Left lung (tissue), 10 donors: ENCODE results near the gene SCNN1B. TPM values are rescaled to one million over a fixed set of nuclear protein-coding genes. Genes with fewer than 3 reads are reported as not detected.

ENCODE experiments used
- ATAC-seq: fragments of 200-7000 bp; cut with Tn5 transposase; one replicate; pipeline ENCODE4 v1.9.1; 2020; ENCODE audit warnings: moderate library complexity
- DNase-seq, 4 donors: peaks; one replicate each; pipeline ENCODE4 v3.0.0-alpha.2; 2013 to 2020
- H3K27ac ChIP-seq, 2 donors: fragments of 200-600 bp; sonication (generic) in 1 of 2; one replicate each; pipeline versions ENCODE4 v1.5.0 to v1.8.0; 2020 to 2021
- H3K27me3 ChIP-seq, 2 donors: fragments of 200-600 bp; sonication (generic) in 1 of 2; one replicate each; pipeline versions ENCODE4 v1.5.0 to v1.8.0; 2020 to 2021
- H3K36me3 ChIP-seq, 2 donors: fragments of 200-600 bp; sonication (generic) in 1 of 2; one replicate each; pipeline versions ENCODE4 v1.5.0 to v1.8.0; 2020 to 2021
- H3K4me1 ChIP-seq, 2 donors: fragments of 200-600 bp; one replicate each; pipeline ENCODE4 v1.8.0; 2021
- H3K4me3 ChIP-seq, 2 donors: fragments of 200-600 bp; sonication (generic) in 1 of 2; one replicate each; pipeline versions ENCODE4 v1.5.0 to v1.8.0; 2020 to 2021; ENCODE audit warnings: mild to moderate bottlenecking in 1 of 2
- H3K9me3 ChIP-seq, 2 donors: fragments of 200-600 bp; sonication (generic) in 1 of 2; one replicate each; pipeline versions ENCODE4 v1.5.0 to v1.8.0; 2020 to 2021
- intact Hi-C, 2 donors: fragments of 100-400 bp; cut with DNase I; formaldehyde crosslinking; loops; one replicate each; pipeline versions ENCODE4 v1.11.2 to v1.14.2; 2022
- polyA plus RNA-seq, 6 donors: library from polyadenylated mRNA; unstranded; fragments of 120-200 nt; gene quantifications; one replicate each; pipeline ENCODE4 v1.2.1, GENCODE V29; 2013; ENCODE audit not compliant: insufficient read length in 6 of 6
- total RNA-seq, 2 donors: library from RNA; stranded (reverse); fragmentation: NEBNext Ultra II Directional; extraction: Animal tissue kit (Norgen Biotek cat#: 25700); gene quantifications; one replicate each; pipeline ENCODE4 v1.2.1, GENCODE V29; 2021
- TF ChIP-seq, protein P1 (sequence below), 2 donors: fragments of 200-600 bp; sonication (generic) in 1 of 2; IDR thresholded peaks; one replicate each; pipeline versions ENCODE4 v1.5.0 to v1.8.0; 2021; ENCODE audit warnings: antibody characterized with exemption in 2 of 2
- donor health status: DM: no; HTN: yes; CAD: no.
- donor health status: DM: no; HTN: no; CAD: no.

The SCNN1B gene
- total and polyA plus RNA-seq, 8 donors = 2.4 to 28.6 (median 3.4) TPM

DNA sequence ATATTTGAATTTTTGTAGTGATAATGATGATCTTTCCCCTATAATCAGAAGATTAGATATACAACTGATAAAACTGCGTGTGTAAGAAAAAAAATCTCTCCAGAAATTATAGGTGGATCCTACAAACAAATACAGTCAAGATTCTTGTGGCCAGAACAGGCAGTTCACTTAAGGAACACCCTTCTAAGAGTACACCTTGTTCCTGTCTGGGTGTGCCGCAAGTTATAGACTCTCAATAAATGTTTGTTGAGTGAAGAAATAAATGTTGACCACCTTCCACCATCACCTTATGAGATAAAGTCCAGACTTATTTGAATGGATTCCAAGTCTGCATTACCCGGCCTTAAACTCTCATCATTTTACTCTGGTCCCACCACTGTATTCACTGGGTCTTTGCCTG lies 45.7 kb upstream of the SCNN1B start:
- intact Hi-C loops = no loop called here
- Histone ChIP-seq H3K4me1 (no peaks in the 10 kb centered on the region), H3K27me3 (no peaks in the 10 kb centered on the region), H3K4me3 (no peak overlapping the region), H3K36me3 (no peaks in the 10 kb centered on the region), H3K27ac (no peak overlapping the region), H3K9me3 (no peaks in the 10 kb centered on the region)
- ATAC-seq (no peak), DNase-seq (no peak)
- TF ChIP-seq, protein P1, sequence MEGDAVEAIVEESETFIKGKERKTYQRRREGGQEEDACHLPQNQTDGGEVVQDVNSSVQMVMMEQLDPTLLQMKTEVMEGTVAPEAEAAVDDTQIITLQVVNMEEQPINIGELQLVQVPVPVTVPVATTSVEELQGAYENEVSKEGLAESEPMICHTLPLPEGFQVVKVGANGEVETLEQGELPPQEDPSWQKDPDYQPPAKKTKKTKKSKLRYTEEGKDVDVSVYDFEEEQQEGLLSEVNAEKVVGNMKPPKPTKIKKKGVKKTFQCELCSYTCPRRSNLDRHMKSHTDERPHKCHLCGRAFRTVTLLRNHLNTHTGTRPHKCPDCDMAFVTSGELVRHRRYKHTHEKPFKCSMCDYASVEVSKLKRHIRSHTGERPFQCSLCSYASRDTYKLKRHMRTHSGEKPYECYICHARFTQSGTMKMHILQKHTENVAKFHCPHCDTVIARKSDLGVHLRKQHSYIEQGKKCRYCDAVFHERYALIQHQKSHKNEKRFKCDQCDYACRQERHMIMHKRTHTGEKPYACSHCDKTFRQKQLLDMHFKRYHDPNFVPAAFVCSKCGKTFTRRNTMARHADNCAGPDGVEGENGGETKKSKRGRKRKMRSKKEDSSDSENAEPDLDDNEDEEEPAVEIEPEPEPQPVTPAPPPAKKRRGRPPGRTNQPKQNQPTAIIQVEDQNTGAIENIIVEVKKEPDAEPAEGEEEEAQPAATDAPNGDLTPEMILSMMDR (IDR thresholded peaks at IDR 0.05) = no peak

DNA sequence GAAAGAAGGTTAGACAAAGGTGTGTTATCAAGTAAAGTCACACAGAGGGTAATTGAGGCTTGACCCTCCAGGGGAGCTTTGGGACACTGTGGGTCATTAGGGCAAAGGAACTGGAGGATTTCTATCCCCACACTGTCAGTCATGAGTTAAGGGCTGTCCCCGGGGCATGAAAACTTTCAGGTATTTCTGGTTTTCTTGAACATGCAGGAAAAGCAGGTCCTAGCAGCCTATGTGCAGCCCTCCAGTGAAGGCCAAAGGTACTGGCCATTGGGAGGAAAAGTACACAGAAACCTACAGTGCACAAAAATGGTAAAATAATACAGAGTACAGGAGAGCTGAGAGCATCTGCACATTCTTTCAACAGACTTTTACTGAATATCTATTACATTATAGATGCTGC lies 44.4 kb upstream of the SCNN1B start:
- H3K9me3 ChIP-seq = no peaks in the 10 kb centered on the region
- TF ChIP-seq, protein P1 (IDR thresholded peaks at IDR 0.05) = no peak
- H3K27me3 ChIP-seq = no peaks in the 10 kb centered on the region
- no peaks in the 10 kb centered on the region for H3K4me1 ChIP-seq
- intact Hi-C loops = no loop called here
- ATAC-seq (no peak), DNase-seq (peak in 1 of 4 donors; percentile 52)
- no peak overlapping the region for H3K4me3 ChIP-seq
- no peak overlapping the region for H3K27ac ChIP-seq
- no peaks in the 10 kb centered on the region for H3K36me3 ChIP-seq

DNA sequence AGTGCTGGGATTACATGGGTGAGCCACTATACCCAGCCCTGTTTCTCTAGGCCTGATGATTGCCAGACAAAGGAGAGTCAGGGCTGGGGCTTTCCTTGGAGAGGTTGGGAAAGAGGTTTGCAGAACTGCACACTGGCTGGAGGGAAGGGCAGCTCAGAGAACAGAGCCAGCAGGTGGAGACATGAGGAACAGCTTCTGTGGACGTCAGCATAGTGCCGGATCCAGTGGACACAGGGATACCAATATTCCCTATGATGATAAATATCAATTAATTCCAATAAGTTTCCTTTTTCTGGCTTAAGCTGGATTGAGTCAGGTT lies 43.2 kb upstream of the SCNN1B start:
- DNase-seq (no peak), ATAC-seq (no peak)
- H3K4me3 ChIP-seq = no peak overlapping the region
- H3K4me1 ChIP-seq = no peaks in the 10 kb centered on the region
- no peaks in the 10 kb centered on the region for H3K27me3 ChIP-seq
- no peaks in the 10 kb centered on the region for H3K36me3 ChIP-seq
- TF ChIP-seq, protein P1 (IDR thresholded peaks at IDR 0.05) = no peak
- H3K27ac ChIP-seq = no peak overlapping the region
- intact Hi-C loops = no loop called here
- no peaks in the 10 kb centered on the region for H3K9me3 ChIP-seq

DNA sequence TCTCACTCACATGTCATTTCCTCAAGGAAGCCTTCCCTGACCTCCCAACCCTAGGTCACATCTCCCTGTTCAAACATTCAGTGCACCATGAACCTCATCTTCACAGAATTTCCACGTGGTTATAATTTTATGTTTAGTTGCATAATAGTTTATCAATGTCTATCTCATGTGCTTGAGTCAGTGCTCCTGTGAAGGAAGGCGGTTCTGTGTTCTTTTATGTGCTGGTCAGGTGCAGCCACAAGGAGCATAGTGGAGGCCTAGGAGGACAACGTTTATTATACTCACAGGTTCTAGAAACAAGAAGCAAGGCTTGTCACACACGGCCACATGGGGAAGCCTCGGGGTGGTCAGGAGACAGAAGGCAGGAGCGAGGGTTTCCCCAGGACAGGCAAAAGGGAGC lies 34.5 kb upstream of the SCNN1B start:
- Histone ChIP-seq H3K9me3 (peaks cover 0 to 3% of the 10 kb centered on the region in 2 donors), H3K4me1 (no peaks in the 10 kb centered on the region), H3K27me3 (no peaks in the 10 kb centered on the region), H3K4me3 (no peak overlapping the region), H3K36me3 (no peaks in the 10 kb centered on the region), H3K27ac (no peak overlapping the region)
- no peak for DNase-seq
- intact Hi-C loops = no loop called here
- TF ChIP-seq, protein P1 (IDR thresholded peaks at IDR 0.05) = no peak
- ATAC-seq = no peak

DNA sequence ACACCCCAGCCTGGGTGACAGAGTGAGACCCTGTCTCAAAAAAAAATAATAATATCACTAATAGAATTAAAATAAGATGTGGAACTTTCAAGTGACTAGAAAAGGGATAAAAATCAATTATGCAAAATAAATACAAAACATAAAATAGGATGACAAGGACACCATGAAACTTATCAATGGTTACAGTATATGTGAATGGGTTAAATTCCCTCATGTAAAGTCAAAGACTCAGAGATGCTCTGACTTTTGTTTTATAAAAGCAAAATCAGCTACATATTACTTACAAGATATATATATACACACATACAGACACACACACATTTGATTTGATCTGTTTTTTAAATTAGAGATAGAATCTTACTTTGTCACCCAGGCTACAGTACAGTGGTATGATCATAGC lies 33.5 kb upstream of the SCNN1B start:
- TF ChIP-seq, protein P1 (IDR thresholded peaks at IDR 0.05) = no peak
- H3K36me3 ChIP-seq = no peaks in the 10 kb centered on the region
- no peak overlapping the region for H3K27ac ChIP-seq
- DNase-seq = no peak
- intact Hi-C loops = no loop called here
- no peak for ATAC-seq
- no peaks in the 10 kb centered on the region for H3K27me3 ChIP-seq
- no peak overlapping the region for H3K4me3 ChIP-seq
- H3K4me1 ChIP-seq = no peaks in the 10 kb centered on the region
- H3K9me3 ChIP-seq = peaks cover 0 to 3% of the 10 kb centered on the region in 2 donors
